GM18498 (cell line): Measurements from ENCODE around the gene DOCK4.

Experiments used
- ATAC-seq: cut with Tn5 transposase; IDR thresholded peaks from one replicate; pipeline ENCODE4 v1.9.1; 2021; ENCODE audit warnings: mild to moderate bottlenecking, moderate library complexity; ENCODE audit not compliant: unreplicated experiment

The DOCK4 gene

DNA sequence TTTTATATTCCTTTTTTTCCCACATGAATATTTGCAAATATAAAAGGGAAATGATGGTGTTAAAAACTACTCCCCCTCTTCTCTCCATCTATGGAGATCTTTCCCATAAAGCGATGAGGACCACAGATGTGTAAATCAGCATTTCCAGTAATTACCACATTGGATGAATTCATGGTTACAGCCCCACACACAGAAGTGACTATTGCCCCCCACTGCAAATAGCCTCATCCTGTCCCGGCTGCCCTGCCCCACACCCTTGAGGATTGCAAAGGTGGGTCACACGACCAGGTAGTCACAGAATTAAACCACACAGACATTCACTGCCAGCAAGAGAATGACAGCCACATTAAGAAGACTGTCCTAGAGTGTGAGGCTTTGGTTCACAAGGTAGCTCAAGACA is 145.1 kb downstream of the DOCK4 start:
- ATAC-seq = no peak

DNA sequence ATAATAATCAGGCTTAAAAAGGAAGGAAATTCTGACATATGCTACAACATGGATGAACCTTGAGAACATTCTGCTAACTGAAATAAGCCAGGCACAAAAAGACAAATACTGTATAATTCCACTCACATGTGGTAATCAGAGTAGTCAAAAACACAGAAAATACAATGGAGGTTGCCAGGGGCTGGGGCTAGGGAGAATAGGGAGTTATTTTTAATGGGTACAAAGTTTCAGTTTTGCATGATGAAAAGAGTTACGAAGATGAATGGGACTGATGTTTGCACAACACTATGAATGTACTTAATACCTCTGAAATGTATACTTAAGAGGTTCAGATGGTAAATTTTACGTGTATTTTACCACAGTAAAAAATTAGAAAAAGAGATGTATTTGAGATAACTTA is 145.6 kb downstream of the DOCK4 start:
- no peak for ATAC-seq

DNA sequence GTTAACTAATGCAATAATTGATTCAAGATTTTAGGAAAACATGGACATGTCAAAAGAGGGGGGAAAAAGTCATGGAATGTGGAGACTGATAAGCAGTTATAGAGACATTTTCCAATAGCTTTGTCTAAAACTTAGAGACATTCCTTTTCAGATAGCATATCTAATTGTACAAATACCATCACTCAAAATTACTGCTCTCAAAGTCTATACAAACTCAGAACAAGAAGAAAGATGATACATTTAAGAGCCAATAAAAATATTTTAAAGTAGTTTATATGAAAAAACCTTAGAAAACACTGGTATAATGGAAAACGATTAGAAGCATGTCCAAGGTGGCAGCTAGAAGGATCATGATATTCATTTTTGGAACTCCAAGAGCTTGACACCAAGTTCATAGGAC is 146.5 kb downstream of the DOCK4 start:
- ATAC-seq = no peak

DNA sequence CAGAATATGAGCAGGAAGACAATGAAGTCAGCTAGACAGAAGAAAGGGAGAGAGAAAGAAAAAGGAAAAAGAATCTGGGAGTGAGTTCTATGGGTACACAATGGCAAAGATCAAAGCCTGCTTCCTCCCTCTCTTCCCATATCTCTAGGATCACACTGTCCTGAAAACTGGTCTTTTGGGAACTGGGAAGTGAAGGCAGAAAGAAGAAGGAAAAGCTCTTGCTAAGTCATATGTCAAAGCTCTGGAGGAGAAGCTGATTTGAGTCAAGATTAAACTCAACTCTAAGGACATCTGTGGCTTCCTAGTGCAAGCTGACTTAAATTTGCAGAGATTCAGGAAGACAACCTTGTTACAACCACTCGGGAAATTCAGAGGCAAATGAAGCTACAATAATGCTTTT is 147.5 kb downstream of the DOCK4 start:
- ATAC-seq = no peak

DNA sequence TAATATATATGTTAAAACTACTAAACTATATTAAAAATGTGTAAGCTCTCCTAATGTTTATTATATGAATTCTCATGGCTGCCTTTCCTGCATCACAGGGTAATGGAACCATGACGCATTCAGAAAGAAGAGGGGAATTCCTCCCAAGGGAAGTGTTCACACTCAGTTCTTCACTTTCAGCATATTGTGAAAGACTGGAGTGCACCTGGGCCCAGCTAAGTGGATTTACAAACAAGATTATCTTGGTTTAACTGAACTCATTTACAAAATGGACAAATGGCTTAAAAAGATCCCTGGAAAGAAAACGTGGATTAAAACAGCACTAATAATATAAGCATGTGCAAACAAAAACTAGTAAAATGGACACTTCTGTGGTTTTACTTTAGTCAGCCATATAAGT is 149.8 kb downstream of the DOCK4 start:
- ATAC-seq = peak; percentile 78

DNA sequence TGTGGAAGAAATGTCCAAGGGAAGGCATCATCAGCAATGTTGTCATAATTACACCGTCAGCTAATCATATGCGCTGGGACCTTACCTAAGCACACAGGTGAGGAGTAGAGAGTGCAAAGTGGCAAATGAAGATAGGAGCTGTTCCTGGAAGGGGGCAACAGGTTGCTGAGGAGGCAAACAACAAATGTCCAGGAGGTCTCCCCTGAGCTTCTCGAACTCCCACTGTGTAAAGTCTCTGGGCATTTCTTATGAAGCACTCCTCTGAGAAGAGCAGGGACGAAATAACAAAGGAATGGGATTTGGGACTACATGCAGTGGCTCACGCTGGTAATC is 152.5 kb downstream of the DOCK4 start:
- no peak for ATAC-seq

DNA sequence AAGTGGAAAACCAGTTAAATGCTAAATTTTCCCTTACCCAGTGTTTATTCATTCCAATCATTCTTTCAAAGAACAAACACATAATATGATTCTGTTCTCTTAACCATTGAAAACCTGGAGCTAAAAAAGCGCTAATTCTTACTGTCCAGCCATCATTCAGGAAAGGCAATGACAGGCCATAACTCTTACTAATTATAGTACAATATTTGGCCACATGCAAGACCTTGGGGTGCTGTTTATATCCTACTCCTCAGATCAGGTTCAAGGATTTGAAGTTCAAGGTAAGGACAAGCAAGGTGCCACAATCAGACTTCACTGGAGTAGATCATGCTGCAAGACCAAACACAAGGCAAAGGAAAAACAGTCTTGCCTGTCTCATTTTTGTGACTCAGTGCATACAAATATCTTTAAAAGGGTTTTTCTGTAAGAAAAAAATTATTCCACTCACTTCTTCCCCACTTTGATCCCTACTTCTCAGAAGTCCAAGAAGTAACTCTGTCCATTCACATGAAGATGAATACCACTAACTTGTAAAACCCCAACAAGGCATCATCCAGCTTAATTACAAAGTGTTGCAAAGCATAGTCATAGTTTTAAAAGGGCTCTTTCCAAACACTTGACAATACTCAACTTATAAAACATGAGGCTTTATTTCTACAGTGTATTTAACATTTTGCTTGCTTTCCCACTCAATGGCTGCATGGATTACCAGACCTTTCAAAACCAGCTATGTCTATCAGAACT is 153.0 kb downstream of the DOCK4 start:
- no peak for ATAC-seq

DNA sequence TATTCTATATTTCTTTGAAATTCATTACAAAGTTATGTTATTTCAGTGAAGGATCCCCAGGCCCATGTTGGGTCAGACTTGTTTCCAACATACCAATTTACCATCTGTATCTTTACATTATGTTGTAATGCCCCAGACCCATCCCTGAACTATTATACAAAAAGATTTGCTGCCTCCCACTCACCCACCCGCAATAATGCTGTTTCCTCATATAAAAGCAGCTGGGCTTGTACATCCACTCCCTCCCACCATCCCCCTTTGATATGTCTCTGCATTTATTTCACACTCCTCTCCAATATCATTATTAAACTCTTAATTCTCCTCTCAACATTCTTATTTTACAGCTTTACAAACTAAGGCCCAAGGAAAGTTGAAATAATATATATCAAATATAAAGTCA is 153.7 kb downstream of the DOCK4 start:
- ATAC-seq = no peak

DNA sequence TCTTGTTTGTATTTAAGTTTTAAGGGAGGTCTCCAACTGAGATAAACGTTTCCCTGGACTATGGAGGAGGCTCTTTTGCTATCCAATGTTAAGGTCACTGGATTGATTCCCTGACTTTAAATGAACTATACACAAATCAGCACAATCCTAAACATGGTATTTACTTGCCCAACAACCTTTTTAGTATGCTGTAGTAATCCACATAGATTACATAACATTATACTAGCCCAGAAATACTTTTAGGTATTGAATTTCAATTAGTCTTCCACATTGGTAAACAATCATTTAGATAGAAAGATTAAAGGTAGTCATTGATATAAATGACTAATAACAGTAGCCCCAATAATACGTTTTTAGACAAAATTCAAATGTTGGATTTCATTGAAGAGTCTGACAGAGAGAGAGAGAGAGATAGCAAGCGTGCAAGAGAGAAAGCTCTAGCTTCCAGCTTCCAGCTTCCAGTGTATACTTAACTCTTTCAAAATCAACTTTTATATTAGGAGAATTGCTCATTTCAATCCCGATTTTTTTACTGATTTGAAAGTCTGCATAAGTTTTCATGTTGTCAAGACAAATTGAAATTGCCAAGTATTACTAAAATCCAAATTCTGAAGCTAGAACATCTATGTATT is 155.8 kb downstream of the DOCK4 start:
- no peak for ATAC-seq

DNA sequence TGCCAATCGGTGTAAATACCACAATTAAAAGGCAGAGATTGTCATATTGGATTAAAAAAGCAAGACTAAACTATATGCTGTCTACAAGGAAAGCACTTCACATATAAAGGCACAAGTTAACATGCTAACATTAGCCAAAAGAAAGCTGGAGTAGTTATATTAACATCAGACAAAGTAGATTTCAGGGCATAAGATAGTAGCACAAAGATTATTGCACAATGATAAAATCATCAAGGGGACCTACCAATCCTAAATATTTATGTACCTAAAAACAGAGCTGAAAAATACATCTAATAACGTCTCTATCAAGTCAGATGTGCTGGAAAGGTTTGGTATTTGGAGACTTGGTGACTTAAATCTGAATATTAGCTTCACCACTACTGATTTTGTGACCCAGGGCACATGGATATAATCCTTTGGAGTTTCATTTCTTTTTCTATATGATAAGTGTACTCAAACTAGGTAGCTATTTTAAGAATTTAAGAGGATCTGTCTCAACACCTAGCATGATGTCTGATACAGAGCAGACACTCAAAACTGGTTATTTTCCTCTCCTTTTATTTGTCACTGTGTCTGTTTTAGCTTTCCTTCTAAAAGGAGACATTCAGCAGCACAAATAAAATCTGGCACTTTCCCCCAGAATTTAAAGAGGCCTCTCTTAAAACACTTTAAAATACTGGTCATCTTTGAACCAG is 156.5 kb downstream of the DOCK4 start:
- ATAC-seq = no peak

DNA sequence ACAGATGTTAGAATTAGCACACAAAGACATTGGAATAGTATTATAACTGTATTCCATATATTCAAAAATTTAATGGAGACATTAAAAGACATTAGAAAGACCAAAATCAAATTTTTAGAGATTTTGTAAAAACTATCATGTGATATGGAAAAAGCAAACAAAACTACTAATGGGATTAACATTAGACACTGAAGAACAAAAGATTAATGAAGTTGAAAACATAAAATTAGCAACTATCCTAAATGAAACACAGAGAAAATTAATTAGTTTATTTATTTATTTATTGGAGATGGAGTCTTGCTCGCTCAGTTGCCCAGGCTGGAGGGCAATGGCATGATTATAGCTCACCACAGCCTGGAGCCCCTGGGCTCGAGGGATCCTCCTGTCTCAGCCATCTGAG is 158.8 kb downstream of the DOCK4 start:
- no peak for ATAC-seq

DNA sequence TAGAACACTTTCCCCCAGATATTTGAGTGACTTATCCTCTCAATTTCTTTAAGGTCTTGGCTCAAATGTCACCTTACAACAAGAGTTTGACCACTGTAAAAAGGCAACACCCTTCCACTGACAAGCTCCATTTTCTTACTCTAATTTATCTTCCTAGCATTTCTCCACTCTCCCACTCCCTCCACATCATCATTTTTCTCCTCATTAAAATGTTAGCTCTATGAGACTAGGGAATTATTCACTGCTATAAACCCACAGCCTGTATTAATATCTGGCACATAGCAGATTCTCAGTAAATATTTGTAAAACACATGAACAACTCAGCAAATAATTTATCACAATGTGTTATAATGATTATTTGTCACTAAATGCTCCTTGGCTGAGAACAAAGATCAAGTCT is 161.0 kb downstream of the DOCK4 start:
- ATAC-seq = no peak

DNA sequence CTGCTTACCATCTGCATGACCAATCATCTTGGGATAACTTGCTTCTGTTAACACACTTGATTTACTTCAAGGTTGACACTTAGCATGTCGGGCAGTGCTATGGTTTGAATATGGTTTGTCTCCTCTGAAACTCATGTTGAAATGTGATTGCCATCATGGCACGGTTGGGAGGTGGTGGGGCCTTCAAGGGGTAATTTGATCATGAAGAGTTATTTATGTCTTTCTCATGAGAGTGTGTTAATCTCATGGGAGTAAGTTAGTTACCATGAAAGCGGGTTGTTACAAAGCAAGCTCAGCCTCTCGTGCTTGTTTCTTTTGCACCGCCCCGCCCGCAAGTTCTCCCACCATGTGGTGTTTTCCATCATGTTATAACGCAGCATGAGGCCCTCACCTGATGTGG is 163.6 kb downstream of the DOCK4 start:
- no peak for ATAC-seq

DNA sequence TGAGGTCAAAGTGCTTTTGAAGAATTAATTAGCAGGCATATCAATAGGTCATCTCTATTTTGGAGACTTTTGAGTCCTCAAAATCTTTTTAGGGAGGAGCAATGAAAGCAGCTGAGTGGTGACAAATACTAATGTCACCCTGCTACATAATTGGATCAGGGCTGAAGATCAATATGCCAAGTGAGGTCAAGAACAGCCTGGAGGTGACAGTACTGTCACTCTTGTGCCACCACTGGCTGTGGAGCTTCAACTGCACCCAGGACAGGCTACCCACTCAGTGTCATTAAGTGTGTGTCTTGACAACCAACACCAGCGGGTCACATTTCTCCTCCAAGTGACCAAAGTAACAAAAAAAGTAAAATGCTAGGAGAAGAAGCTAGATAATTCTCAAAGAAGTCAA is 167.8 kb downstream of the DOCK4 start:
- no peak for ATAC-seq

DNA sequence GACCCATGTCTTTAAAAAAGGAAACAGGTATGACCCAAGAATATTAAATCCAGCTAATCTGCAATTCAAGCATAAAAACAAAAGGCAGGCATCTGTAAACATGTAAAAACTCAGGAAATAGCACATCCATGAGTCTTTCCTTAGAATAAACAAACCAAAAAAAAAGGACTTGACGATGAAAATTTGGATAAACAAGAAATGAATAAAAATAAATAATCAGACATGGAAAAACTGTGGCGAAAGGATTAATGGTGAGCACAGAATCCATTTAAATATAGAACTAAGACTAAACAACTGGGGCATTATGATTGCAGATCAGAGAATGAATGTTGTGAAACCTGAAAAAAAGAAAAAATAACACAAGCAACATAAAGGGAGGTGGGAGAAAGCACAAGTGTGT is 170.1 kb downstream of the DOCK4 start:
- ATAC-seq = no peak

DNA sequence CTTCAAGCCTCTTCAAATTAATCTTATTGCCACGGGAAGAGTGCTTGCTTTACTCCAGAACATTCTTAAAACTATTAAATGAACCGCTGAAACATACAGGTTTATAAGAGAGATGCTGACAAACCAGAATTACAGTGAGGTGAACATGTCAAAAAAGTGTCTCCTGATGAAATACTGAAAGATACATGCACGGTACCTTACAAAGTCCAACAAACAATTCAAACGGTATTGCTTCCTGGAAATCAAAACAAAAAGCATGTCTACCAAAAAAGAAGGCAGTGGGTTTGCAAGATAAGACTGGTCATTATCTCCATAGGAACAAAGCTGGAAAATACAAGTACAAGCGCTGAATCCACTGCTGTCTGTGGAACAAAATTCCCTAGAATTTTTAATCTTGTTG is 174.5 kb downstream of the DOCK4 start:
- no peak for ATAC-seq

DNA sequence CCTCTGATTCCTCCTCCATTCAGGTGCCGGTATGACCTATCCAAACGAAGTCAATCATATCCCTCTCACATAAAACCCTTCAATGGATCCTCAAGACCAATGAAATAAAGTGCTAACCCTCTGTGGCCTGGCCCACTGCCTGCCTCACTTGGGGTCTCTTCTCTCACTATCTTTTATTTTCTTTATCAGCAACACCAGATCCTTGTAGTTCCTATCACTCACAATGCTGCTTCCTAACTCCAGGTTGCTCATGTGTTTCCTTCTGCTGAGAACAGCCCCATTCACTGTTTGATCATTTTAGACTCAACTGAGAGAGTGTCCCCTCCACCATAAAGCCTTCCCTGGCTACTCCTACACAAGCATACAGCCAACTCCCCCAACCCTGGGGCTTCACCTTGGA is 180.6 kb downstream of the DOCK4 start:
- ATAC-seq = no peak

DNA sequence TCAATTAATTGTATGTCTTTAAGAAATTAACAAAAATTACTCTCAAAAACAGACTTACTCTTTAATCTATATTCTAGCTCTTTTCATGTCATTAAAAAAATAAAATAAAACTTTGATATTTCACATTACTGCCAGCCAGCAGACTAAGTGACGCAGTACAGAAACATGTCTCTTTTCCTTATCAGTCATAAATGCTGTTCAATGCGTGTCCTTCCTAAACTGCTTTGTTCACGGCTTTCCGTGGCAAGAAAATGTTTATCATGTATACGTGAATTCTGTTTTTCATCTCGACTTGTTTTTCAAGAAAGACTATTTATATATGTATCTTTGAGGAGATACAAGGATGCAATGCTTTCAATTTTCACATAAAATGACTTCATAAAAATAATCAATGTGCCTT is 182.4 kb downstream of the DOCK4 start:
- ATAC-seq = no peak

DNA sequence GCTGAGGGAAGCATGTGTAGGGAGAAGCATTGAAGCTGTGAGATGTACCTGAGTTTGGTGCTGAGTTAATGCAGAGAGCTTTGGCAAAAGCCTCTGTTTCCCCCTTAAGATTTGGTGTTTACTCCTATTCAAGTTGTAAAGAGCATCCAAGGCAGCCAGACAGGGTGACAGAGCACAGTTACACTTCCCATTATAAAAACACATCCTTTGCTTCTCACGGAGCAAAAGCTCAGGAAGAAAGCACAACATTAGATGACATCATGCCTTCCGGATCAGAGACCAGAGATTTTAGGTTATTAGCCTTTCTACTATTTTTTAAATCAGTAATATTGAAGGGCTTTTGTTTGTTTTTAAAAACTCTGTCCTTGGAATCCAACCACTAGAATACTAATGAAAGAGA is 182.9 kb downstream of the DOCK4 start:
- no peak for ATAC-seq

DNA sequence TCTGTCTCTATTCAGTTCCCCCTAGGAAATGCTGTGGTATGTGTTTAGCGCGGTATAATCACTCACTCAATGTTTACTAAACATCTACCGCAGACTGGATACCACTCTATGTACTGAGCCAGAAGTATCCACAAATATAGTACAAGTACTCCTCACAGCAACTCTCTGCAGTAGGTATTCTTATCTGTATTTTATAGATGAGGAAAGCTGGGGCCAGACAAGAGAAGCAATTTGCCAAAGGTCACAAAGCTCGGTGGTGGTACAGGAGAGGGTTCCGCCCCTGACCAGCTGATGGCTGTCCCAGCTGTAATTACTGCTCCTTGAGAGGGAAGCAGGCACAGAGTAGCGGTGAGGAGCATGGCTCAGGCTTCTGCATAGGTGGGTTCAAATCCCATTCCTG is 184.1 kb downstream of the DOCK4 start:
- ATAC-seq = no peak

DNA sequence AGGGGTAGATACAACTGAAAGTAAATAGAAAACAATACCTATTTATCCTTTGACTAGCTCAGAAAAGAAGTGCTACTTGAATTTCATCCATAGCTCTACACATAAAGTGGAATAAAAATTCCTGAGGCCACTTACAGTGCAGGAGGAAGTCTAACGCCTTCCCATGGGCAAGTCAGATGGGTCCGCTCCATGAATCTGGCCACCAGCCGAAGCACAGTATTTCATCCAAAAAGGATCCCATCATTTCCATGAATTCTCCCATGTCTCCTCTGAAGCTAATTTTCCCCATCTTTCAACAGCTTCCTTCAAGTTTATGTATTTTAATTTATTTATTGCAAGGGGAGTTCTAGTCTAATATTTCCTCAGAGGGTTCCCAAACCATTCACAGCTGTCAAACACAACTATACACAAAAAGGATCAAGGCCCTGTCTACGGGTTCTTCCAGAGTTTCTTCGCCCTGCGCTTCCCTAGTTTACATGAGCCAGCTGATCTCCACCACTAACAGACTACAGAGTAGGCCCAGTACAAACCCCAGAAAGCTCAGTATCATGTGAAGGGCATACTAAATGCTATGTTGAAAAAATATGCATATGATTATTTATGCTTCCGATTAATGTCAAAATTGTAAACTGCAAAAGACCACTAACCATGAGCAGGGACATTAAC is 184.7 kb downstream of the DOCK4 start:
- ATAC-seq = no peak

DNA sequence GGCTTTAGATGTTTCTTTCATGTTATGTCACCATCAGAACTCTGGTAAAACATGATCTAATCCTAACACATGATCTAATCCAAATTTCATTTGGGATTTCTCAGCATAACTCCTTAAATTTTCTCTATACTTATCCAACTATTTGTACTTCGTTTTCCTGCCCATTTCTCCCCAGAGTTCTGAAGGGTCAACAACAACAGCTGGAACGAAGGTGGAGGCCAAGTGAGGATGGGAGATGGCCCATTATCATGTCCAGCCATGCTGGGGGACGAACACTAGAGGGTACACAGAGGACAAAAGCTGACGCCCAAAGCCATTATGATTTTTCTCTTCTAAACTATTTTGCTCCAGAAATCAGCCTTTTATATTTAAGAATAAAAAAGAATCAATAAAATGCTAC is 185.4 kb downstream of the DOCK4 start:
- ATAC-seq = no peak
